ENCODE measurements around the gene NECTIN1. TPM values are rescaled to one million over a fixed set of nuclear protein-coding genes. Genes with fewer than 3 reads are reported as not detected.

Gene NECTIN1
- total and polyA plus RNA-seq, 4 donors: 4.7 to 18.3 (median 7.3) TPM

DNA sequence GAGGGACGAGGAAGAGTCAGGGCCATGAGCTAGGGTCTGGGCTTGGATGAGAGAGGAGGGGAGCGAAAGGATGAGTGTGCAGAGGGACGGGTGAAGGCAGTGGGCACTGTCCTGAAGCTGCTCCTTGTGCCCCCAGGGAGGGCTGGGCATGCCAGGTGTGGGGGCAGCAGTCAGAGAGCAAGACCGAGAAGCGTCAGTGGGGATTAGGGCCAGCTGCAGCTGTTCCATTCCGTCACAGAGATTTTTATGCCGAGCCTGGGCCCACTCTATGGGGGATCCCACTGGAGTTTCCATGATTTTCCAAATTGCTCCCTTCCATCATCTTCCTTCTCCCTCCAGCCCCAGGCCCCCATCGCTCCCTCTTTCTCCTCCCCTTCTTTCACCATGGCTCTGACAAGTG, 93.2 kb downstream of the NECTIN1 start:
- Histone ChIP-seq H3K27ac (ENCODE audit: low read depth in 1 of 2, low read length in 1 of 2) (no peak overlapping the region), H3K36me3 (ENCODE audit: control insufficient read depth in 4 of 4, insufficient read depth in 4 of 4, low read length in 4 of 4) (no peaks in the 10 kb centered on the region), H3K4me3 (no peak overlapping the region), H3K27me3 (ENCODE audit: control insufficient read depth in 3 of 3, insufficient read depth in 3 of 3, low read length in 2 of 3) (no peaks in the 10 kb centered on the region), H3K4me1 (ENCODE audit: control insufficient read depth in 5 of 5, insufficient read depth in 5 of 5, low read length in 5 of 5) (no peaks in the 10 kb centered on the region), H3K9ac (ENCODE audit: insufficient read depth in 1 of 2, low read length in 2 of 2) (no peak overlapping the region), H3K9me3 (ENCODE audit: control insufficient read depth in 4 of 4, insufficient read depth in 3 of 4, low read length in 3 of 4) (peaks cover 0 to 7% (median 0%) of the 10 kb centered on the region in 4 donors)
- TF ChIP-seq, protein P1, sequence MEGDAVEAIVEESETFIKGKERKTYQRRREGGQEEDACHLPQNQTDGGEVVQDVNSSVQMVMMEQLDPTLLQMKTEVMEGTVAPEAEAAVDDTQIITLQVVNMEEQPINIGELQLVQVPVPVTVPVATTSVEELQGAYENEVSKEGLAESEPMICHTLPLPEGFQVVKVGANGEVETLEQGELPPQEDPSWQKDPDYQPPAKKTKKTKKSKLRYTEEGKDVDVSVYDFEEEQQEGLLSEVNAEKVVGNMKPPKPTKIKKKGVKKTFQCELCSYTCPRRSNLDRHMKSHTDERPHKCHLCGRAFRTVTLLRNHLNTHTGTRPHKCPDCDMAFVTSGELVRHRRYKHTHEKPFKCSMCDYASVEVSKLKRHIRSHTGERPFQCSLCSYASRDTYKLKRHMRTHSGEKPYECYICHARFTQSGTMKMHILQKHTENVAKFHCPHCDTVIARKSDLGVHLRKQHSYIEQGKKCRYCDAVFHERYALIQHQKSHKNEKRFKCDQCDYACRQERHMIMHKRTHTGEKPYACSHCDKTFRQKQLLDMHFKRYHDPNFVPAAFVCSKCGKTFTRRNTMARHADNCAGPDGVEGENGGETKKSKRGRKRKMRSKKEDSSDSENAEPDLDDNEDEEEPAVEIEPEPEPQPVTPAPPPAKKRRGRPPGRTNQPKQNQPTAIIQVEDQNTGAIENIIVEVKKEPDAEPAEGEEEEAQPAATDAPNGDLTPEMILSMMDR (IDR thresholded peaks at IDR 0.05; ENCODE audit: control extremely low read depth, extremely low read depth): no peak
- WGBS, 2 donors: 94 to 97% methylated on average over 8 of the region's 8 CpGs
- DNase-seq: no peak
- no peak for ATAC-seq (ENCODE audit: insufficient read depth, low FRiP score)

DNA sequence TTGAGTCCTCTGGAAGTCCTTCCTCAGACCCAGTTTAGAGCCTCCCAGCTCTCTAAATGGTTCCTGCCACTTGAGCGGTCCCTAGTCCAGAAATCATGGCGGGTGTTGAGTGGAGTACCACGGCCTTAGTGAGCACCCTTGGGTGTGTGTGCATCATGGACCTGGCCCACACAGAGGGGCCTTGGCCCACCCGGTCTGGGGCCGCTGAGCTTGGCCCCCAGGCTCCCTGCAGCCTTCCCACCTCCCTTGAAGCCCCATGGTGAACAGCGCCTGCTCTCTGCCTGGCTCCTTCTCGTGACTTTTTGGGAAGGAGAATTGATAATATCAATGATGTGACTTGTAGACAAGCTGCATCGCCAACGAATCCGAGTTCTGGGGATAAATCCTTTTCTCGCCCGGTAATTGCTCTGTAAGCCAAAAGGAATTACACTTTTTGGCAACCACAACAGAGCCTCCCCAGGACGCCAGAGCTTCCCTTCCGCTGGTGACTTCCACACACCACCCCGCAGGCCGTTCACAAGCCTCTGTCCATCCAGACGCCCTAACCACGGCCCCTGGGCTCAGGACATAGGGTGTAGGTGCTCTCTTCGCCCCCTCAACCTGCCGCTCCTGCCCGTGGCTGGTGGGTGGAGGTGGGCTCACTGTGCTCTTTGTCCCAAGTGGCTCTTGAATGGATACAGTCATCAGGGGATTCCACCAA, 93.8 kb downstream of the NECTIN1 start:
- no peak for DNase-seq
- Histone ChIP-seq H3K27me3 (ENCODE audit: control insufficient read depth in 3 of 3, insufficient read depth in 3 of 3, low read length in 2 of 3) (no peaks in the 10 kb centered on the region), H3K9ac (ENCODE audit: insufficient read depth in 1 of 2, low read length in 2 of 2) (no peak overlapping the region), H3K36me3 (ENCODE audit: control insufficient read depth in 4 of 4, insufficient read depth in 4 of 4, low read length in 4 of 4) (no peaks in the 10 kb centered on the region), H3K4me1 (ENCODE audit: control insufficient read depth in 5 of 5, insufficient read depth in 5 of 5, low read length in 5 of 5) (no peaks in the 10 kb centered on the region), H3K27ac (ENCODE audit: low read depth in 1 of 2, low read length in 1 of 2) (no peak overlapping the region), H3K9me3 (ENCODE audit: control insufficient read depth in 4 of 4, insufficient read depth in 3 of 4, low read length in 3 of 4) (peaks cover 0 to 7% (median 0%) of the 10 kb centered on the region in 4 donors), H3K4me3 (no peak overlapping the region)
- TF ChIP-seq, protein P1 (IDR thresholded peaks at IDR 0.05; ENCODE audit: control extremely low read depth, extremely low read depth): no peak
- no peak for ATAC-seq (ENCODE audit: insufficient read depth, low FRiP score)
- WGBS, 2 donors: 89 to 93% methylated on average over 21 of the region's 21 CpGs

DNA sequence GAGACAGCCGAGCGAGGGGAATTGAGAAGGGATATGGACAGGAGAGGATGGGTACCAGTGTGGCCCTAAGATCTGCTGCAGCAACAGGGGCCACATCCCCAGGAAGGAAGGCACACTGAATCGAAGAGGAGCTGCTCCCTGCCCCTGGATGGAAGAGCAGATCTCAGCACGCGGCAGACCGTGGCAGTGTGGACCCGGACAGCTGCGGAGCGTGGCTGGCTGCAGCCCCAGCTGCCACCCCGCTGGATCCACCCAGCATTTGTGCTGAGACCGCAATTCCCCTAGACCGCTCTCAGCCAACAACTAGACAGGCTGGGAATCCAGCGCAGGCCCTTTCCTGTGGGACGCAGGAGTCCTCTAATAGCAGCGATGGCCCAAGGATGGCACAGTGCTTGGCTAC, 94.7 kb downstream of the NECTIN1 start:
- WGBS, 2 donors: 87 to 93% methylated on average over 15 of the region's 15 CpGs
- no peaks in the 10 kb centered on the region for H3K36me3 ChIP-seq (ENCODE audit: control insufficient read depth in 4 of 4, insufficient read depth in 4 of 4, low read length in 4 of 4)
- H3K4me1 ChIP-seq (ENCODE audit: control insufficient read depth in 5 of 5, insufficient read depth in 5 of 5, low read length in 5 of 5): no peaks in the 10 kb centered on the region
- no peak overlapping the region for H3K27ac ChIP-seq (ENCODE audit: low read depth in 1 of 2, low read length in 1 of 2)
- TF ChIP-seq, protein P1 (IDR thresholded peaks at IDR 0.05; ENCODE audit: control extremely low read depth, extremely low read depth): no peak
- no peak overlapping the region for H3K9ac ChIP-seq (ENCODE audit: insufficient read depth in 1 of 2, low read length in 2 of 2)
- no peak overlapping the region for H3K4me3 ChIP-seq
- DNase-seq: no peak
- peaks cover 0 to 7% (median 0%) of the 10 kb centered on the region in 4 donors for H3K9me3 ChIP-seq (ENCODE audit: control insufficient read depth in 4 of 4, insufficient read depth in 3 of 4, low read length in 3 of 4)
- no peaks in the 10 kb centered on the region for H3K27me3 ChIP-seq (ENCODE audit: control insufficient read depth in 3 of 3, insufficient read depth in 3 of 3, low read length in 2 of 3)
- ATAC-seq (ENCODE audit: insufficient read depth, low FRiP score): no peak

All from lung (tissue), 12 donors.